Measurements from ENCODE around the gene IL17RE. TPM values are rescaled to one million over a fixed set of nuclear protein-coding genes. Genes with fewer than 3 reads are reported as not detected.

The IL17RE gene
- total and polyA plus RNA-seq, 2 of the 13 experiments (the other 11 are each of a cell fraction or from before 2014, with no cell fraction given): 14.5 to 24.1 TPM

DNA sequence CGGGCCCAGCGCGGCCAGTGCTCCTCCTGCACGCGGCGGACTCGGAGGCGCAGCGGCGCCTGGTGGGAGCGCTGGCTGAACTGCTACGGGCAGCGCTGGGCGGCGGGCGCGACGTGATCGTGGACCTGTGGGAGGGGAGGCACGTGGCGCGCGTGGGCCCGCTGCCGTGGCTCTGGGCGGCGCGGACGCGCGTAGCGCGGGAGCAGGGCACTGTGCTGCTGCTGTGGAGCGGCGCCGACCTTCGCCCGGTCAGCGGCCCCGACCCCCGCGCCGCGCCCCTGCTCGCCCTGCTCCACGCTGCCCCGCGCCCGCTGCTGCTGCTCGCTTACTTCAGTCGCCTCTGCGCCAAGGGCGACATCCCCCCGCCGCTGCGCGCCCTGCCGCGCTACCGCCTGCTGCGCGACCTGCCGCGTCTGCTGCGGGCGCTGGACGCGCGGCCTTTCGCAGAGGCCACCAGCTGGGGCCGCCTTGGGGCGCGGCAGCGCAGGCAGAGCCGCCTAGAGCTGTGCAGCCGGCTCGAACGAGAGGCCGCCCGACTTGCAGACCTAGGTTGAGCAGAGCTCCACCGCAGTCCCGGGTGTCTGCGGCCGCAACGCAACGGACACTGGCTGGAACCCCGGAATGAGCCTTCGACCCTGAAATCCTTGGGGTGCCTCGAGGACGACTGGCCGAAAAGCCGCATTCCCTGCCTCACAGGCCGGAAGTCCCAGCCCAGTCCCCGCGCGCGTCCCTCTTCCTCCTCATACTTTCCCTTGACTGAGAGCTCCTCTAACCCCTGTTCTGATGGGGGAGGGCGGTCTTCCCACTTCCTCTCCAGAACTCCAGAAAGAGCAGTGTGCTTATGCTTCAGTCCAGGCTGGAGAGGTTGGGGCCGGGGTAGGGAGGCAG lies 12.8 kb downstream of the IL17RE start:
- peak overlapping the region; percentile 90 for H3K27ac ChIP-seq (ENCODE audit: extremely low read length, insufficient read depth, low read length)
- H3K4me2 ChIP-seq (ENCODE audit: low read depth, low read length): peak overlapping the region; percentile 100
- no peaks in the 10 kb centered on the region for H3K9me3 ChIP-seq (ENCODE audit: low read length)
- H3K4me1 ChIP-seq (ENCODE audit: insufficient read depth, low read length): peaks cover 38% of the 10 kb centered on the region
- peaks cover 3% of the 10 kb centered on the region for H3K79me2 ChIP-seq (ENCODE audit: insufficient read depth, low read length)
- no peaks in the 10 kb centered on the region for H4K20me1 ChIP-seq (ENCODE audit: insufficient read depth, low read length)
- ChIA-PET POLR2A (interaction anchor here (0.8 to 9.0 kb wide), 16 partner anchors 15 to 333 kb away, joined by 3 to 298 read pairs (median 6); partner anchors contain the start of genes ARPC4, CIDEC, CRELD1 and IL17RE), CTCF (ENCODE audit: low intra/inter-chr PET ratio, low total read pairs) (interaction anchor here (0.7 to 2.1 kb wide), 3 partner anchors 12 to 67 kb away, joined by 3 to 14 read pairs (median 5); no protein-coding TSS in a partner anchor)
- peak; percentile 36 for DNase-seq (ENCODE audit: low spot score)
- H2AFZ ChIP-seq (ENCODE audit: low read length): no peak overlapping the region
- peak; percentile 52 for ATAC-seq
- FAIRE-seq: no peak
- no peaks in the 10 kb centered on the region for H3K27me3 ChIP-seq (ENCODE audit: control insufficient read depth in 1 of 2, insufficient read depth in 2 of 2, low read length in 2 of 2)
- in situ Hi-C loops (cut with HindIII; ENCODE audit: extremely low pct_ligation_motif_present, low pct_unique_long_range_greater_than_20kb) (no loop called here), intact Hi-C loops (cut with micrococcal nuclease; ENCODE audit: unreplicated experiment) (loop anchor here (1.0 to 5.0 kb wide), 3 partner anchors 17 to 53 kb away; no protein-coding TSS in a partner anchor)
- peaks cover 4 to 12% of the 10 kb centered on the region in 2 experiments; a peak in 3 of 5 replicates for H3K36me3 ChIP-seq (replicated peaks in 1 of 2; ENCODE audit: control insufficient read depth in 1 of 2, insufficient read depth in 2 of 2, low read length in 2 of 2)
- 2% methylated on average over 12 of the region's 99 CpGs for WGBS (ENCODE audit: low lambda C conversion rate)
- H3K4me3 ChIP-seq (replicated peaks in 1 of 3; ENCODE audit: insufficient read depth in 1 of 3, low read depth in 2 of 3, low read length in 3 of 3): peak overlapping the region; percentile 55 to 86 (median 83); a peak in 5 of 6 replicates
- peak overlapping the region; percentile 80 for H3K9ac ChIP-seq (ENCODE audit: insufficient read depth, low read depth, low read length)
- BruUV-seq (replicated peaks): no TSS peak
- TF ChIP-seq ELF3 (CRISPR knock-in tag; IDR thresholded peaks at IDR 0.05) (peak; percentile 56; the same call in 1 of the 2 replicates), GABPA (IDR thresholded peaks at IDR 0.05; ENCODE audit: low read depth, low read length) (no peak), GABPA (CRISPR knock-in tag; IDR thresholded peaks at IDR 0.05; ENCODE audit: low read depth) (peak; percentile 69), HNRNPLL (IDR thresholded peaks at IDR 0.05; ENCODE audit: low read depth, low read length, poor library complexity, severe bottlenecking) (peak; percentile 90), KLF12 (CRISPR knock-in tag; IDR thresholded peaks at IDR 0.05; ENCODE audit: borderline replicate concordance) (peak; percentile 81; the same call in 1 of the 2 replicates), ZNF446 (CRISPR knock-in tag; IDR thresholded peaks at IDR 0.05) (peak; percentile 75), ZKSCAN1 (IDR thresholded peaks at IDR 0.05; ENCODE audit: low read length) (no peak)
- TF ChIP-seq, protein P1, sequence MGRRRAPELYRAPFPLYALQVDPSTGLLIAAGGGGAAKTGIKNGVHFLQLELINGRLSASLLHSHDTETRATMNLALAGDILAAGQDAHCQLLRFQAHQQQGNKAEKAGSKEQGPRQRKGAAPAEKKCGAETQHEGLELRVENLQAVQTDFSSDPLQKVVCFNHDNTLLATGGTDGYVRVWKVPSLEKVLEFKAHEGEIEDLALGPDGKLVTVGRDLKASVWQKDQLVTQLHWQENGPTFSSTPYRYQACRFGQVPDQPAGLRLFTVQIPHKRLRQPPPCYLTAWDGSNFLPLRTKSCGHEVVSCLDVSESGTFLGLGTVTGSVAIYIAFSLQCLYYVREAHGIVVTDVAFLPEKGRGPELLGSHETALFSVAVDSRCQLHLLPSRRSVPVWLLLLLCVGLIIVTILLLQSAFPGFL (CRISPR knock-in tag; IDR thresholded peaks at IDR 0.05): peak; percentile 62; the same call in 1 of the 2 replicates
- TF ChIP-seq, protein P2, sequence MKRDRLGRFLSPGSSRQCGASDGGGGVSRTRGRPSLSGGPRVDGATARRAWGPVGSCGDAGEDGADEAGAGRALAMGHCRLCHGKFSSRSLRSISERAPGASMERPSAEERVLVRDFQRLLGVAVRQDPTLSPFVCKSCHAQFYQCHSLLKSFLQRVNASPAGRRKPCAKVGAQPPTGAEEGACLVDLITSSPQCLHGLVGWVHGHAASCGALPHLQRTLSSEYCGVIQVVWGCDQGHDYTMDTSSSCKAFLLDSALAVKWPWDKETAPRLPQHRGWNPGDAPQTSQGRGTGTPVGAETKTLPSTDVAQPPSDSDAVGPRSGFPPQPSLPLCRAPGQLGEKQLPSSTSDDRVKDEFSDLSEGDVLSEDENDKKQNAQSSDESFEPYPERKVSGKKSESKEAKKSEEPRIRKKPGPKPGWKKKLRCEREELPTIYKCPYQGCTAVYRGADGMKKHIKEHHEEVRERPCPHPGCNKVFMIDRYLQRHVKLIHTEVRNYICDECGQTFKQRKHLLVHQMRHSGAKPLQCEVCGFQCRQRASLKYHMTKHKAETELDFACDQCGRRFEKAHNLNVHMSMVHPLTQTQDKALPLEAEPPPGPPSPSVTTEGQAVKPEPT (CRISPR knock-in tag; IDR thresholded peaks at IDR 0.05; ENCODE audit: low read depth): 0 out of 2 replicates have a peak, but pooled peaks have one; percentile 42
- TF ChIP-seq, protein P3, sequence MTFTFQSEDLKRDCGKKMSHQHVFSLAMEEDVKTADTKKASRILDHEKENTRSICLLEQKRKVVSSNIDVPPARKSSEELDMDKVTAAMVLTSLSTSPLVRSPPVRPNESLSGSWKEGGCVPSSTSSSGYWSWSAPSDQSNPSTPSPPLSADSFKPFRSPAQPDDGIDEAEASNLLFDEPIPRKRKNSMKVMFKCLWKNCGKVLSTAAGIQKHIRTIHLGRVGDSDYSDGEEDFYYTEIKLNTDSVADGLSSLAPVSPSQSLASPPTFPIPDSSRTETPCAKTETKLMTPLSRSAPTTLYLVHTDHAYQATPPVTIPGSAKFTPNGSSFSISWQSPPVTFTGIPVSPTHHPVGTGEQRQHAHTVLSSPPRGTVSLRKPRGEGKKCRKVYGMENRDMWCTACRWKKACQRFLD (CRISPR knock-in tag; IDR thresholded peaks at IDR 0.05; ENCODE audit: borderline replicate concordance): peak; percentile 64; the same call in 1 of the 2 replicates
- TF ChIP-seq, protein P4, sequence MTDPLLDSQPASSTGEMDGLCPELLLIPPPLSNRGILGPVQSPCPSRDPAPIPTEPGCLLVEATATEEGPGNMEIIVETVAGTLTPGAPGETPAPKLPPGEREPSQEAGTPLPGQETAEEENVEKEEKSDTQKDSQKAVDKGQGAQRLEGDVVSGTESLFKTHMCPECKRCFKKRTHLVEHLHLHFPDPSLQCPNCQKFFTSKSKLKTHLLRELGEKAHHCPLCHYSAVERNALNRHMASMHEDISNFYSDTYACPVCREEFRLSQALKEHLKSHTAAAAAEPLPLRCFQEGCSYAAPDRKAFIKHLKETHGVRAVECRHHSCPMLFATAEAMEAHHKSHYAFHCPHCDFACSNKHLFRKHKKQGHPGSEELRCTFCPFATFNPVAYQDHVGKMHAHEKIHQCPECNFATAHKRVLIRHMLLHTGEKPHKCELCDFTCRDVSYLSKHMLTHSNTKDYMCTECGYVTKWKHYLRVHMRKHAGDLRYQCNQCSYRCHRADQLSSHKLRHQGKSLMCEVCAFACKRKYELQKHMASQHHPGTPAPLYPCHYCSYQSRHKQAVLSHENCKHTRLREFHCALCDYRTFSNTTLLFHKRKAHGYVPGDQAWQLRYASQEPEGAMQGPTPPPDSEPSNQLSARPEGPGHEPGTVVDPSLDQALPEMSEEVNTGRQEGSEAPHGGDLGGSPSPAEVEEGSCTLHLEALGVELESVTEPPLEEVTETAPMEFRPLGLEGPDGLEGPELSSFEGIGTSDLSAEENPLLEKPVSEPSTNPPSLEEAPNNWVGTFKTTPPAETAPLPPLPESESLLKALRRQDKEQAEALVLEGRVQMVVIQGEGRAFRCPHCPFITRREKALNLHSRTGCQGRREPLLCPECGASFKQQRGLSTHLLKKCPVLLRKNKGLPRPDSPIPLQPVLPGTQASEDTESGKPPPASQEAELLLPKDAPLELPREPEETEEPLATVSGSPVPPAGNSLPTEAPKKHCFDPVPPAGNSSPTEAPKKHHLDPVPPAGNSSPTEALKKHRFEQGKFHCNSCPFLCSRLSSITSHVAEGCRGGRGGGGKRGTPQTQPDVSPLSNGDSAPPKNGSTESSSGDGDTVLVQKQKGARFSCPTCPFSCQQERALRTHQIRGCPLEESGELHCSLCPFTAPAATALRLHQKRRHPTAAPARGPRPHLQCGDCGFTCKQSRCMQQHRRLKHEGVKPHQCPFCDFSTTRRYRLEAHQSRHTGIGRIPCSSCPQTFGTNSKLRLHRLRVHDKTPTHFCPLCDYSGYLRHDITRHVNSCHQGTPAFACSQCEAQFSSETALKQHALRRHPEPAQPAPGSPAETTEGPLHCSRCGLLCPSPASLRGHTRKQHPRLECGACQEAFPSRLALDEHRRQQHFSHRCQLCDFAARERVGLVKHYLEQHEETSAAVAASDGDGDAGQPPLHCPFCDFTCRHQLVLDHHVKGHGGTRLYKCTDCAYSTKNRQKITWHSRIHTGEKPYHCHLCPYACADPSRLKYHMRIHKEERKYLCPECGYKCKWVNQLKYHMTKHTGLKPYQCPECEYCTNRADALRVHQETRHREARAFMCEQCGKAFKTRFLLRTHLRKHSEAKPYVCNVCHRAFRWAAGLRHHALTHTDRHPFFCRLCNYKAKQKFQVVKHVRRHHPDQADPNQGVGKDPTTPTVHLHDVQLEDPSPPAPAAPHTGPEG (CRISPR knock-in tag; IDR thresholded peaks at IDR 0.05): peak; percentile 75

Data from HepG2 (cell line).